AG10803 (cell line): ENCODE data around the gene CCNJL.

ENCODE experiments used
- DNase-seq: peaks from one replicate; pipeline ENCODE4 v3.0.0; 2010; ENCODE audit warnings: low read depth
- H3K4me3 ChIP-seq: 2 replicates; pipeline ENCODE4 v1.5.1; 2011; ENCODE audit warnings: mild to moderate bottlenecking, low read length, control low read depth
- CTCF ChIP-seq: conservative IDR thresholded peaks from 2 replicates; pipeline ENCODE4 v1.5.1; 2011; ENCODE audit warnings: mild to moderate bottlenecking, low read length, control low read depth, inconsistent platforms

CCNJL gene

GRCh38 chr5:160266044-160266443 is 46.3 kb downstream of the CCNJL start:
- TF ChIP-seq CTCF: no peak
- DNase-seq: no peak
- no peak overlapping the region for H3K4me3 ChIP-seq

- no peak overlapping the region for H3K4me3 ChIP-seq
- no peak for TF ChIP-seq CTCF
- no peak for DNase-seq
These were observed 49.0 kb downstream of the CCNJL start for GRCh38 chr5:160263326-160263855.

- no peak overlapping the region for H3K4me3 ChIP-seq
- DNase-seq: peak; percentile 17
- no peak for TF ChIP-seq CTCF
These were observed 50.0 kb downstream of the CCNJL start for GRCh38 chr5:160262151-160263074.

- H3K4me3 ChIP-seq: no peak overlapping the region
- DNase-seq: no peak
These were observed 51.2 kb downstream of the CCNJL start for GRCh38 chr5:160260881-160261815.

GRCh38 chr5:160260006-160260775 is 52.2 kb downstream of the CCNJL start:
- H3K4me3 ChIP-seq: no peak overlapping the region
- DNase-seq: no peak
- TF ChIP-seq CTCF: no peak

More at GRCh38 chr5:160260881-160261815, 51.2 kb downstream of the CCNJL start:
- TF ChIP-seq CTCF: no peak

GRCh38 chr5:160259341-160259740 is 53.0 kb downstream of the CCNJL start:
- DNase-seq: no peak
- H3K4me3 ChIP-seq: no peak overlapping the region
- no peak for TF ChIP-seq CTCF
